GM18858 (cell line): ENCODE measurements around the gene C10orf71.

Experiments used
- ATAC-seq: cut with Tn5 transposase; IDR thresholded peaks from one replicate; pipeline ENCODE4 v1.9.1; 2021; ENCODE audit not compliant: unreplicated experiment

Gene C10orf71

GRCh38 chr10:49273626-49274025, 25.3 kb upstream of the C10orf71 start:
- no peak for ATAC-seq

GRCh38 chr10:49274886-49275285, 24.1 kb upstream of the C10orf71 start:
- no peak for ATAC-seq

- ATAC-seq: no peak
These were observed 23.1 kb upstream of the C10orf71 start for GRCh38 chr10:49275896-49276295.

- ATAC-seq: no peak
These were observed 22.4 kb upstream of the C10orf71 start for GRCh38 chr10:49276596-49276995.

GRCh38 chr10:49277973-49278372, 21.0 kb upstream of the C10orf71 start:
- no peak for ATAC-seq

GRCh38 chr10:49278497-49278981, 20.4 kb upstream of the C10orf71 start:
- ATAC-seq: no peak

- ATAC-seq: no peak
These were observed 19.7 kb upstream of the C10orf71 start for GRCh38 chr10:49279015-49279880.

GRCh38 chr10:49280001-49280408, 19.0 kb upstream of the C10orf71 start:
- no peak for ATAC-seq

- no peak for ATAC-seq
These were observed 17.5 kb upstream of the C10orf71 start for GRCh38 chr10:49281461-49281860.

GRCh38 chr10:49282306-49282705, 16.7 kb upstream of the C10orf71 start:
- ATAC-seq: no peak

GRCh38 chr10:49282879-49283341, 16.1 kb upstream of the C10orf71 start:
- no peak for ATAC-seq

- no peak for ATAC-seq
These were observed 15.5 kb upstream of the C10orf71 start for GRCh38 chr10:49283491-49283890.

GRCh38 chr10:49284356-49284755, 14.6 kb upstream of the C10orf71 start:
- no peak for ATAC-seq

GRCh38 chr10:49285232-49285631, 13.7 kb upstream of the C10orf71 start:
- ATAC-seq: no peak

GRCh38 chr10:49286686-49287085, 12.3 kb upstream of the C10orf71 start:
- no peak for ATAC-seq

GRCh38 chr10:49287689-49288340, 11.2 kb upstream of the C10orf71 start:
- no peak for ATAC-seq

GRCh38 chr10:49288341-49289065, 10.5 kb upstream of the C10orf71 start:
- ATAC-seq: no peak

- ATAC-seq: no peak
These were observed 9.5 kb upstream of the C10orf71 start for GRCh38 chr10:49289480-49289879.

GRCh38 chr10:49290131-49290530, 8.8 kb upstream of the C10orf71 start:
- no peak for ATAC-seq

GRCh38 chr10:49290607-49291006, 8.4 kb upstream of the C10orf71 start:
- no peak for ATAC-seq

- ATAC-seq: no peak
These were observed 6.3 kb upstream of the C10orf71 start for GRCh38 chr10:49292565-49293207.
